Endothelial cell of umbilical vein (primary cell): Measurements from ENCODE around the gene GRIA1. TPM values are rescaled to one million over a fixed set of nuclear protein-coding genes. Genes with fewer than 3 reads are reported as not detected.

ENCODE experiments used
- BruUV-seq: library from RNA; stranded (reverse); fragments of 400-500 nt; replicated peaks from 2 replicates; lab custom pipeline; 2021; lab: Mats Ljungman, UMichigan
- CTCF ChIA-PET: fragments of 300-600, 350-600 bp; sonication (Branson Sonifier 250); formaldehyde crosslinking; loops from one replicate; lab custom pipeline; 2021; ENCODE audit warnings: antibody characterized with exemption, inconsistent platforms; lab: Charles Lee
- POLR2A ChIA-PET: fragments of 300-600, 350-600 bp; sonication (Branson Sonifier 250); formaldehyde crosslinking; loops from one replicate; lab custom pipeline; 2021; ENCODE audit warnings: antibody characterized with exemption, inconsistent platforms; lab: Charles Lee
- DNase-seq: peaks from one replicate; pipeline ENCODE4 v3.0.0-alpha.2; 2011; ENCODE audit warnings: low read depth, low spot score
- FAIRE-seq: peaks from 2 replicates; lab custom pipeline; 2011; peaks lifted over from hg19 to GRCh38; lab: Jason Lieb, UNC
- H2AFZ ChIP-seq: 2 replicates; pipeline ENCODE4 v1.6.0; 2012; ENCODE audit warnings: low read depth, low read length, control low read depth, inconsistent platforms
- H3K27ac ChIP-seq: 2 replicates; pipeline ENCODE4 v1.5.1; 2011; ENCODE audit warnings: low read depth, mild to moderate bottlenecking, control low read depth, low read length, moderate library complexity; ENCODE audit not compliant: insufficient read depth
- H3K27me3 ChIP-seq, 2 experiments: 2 replicates each; pipeline versions ENCODE4 v1.6.0 to v1.6.1; 2011; ENCODE audit warnings: low read length in 2 of 2, mixed read lengths in 1 of 2; ENCODE audit not compliant: control insufficient read depth in 2 of 2, insufficient read depth in 2 of 2
- H3K36me3 ChIP-seq, 2 experiments: 2 replicates in 1 of 2; 3 replicates in 1 of 2; pipeline ENCODE4 v1.5.1; 2011; ENCODE audit warnings: low read length in 2 of 2, mild to moderate bottlenecking in 1 of 2, moderate library complexity in 1 of 2; ENCODE audit not compliant: control insufficient read depth in 2 of 2, insufficient read depth in 2 of 2; ENCODE audit errors: extremely low read depth in 1 of 2
- H3K4me1 ChIP-seq: 3 replicates; pipeline ENCODE4 v1.5.1; 2011; ENCODE audit warnings: mild to moderate bottlenecking, low read length; ENCODE audit not compliant: control insufficient read depth, insufficient read depth; ENCODE audit errors: extremely low read depth
- H3K4me2 ChIP-seq: 2 replicates; pipeline ENCODE4 v1.6.1; 2011; ENCODE audit warnings: low read length, control low read depth, mixed read lengths; ENCODE audit not compliant: insufficient read depth
- H3K4me3 ChIP-seq, 3 experiments: fragments of 200-600 bp in 1 of 3; sonication (generic), shearing (Covaris generic) in 1 of 3; replicated peaks in 1 of 3; 2 replicates each; pipeline ENCODE4 v1.5.1; 2011 to 2016; ENCODE audit warnings: control low read depth in 3 of 3, low read length in 3 of 3, mild to moderate bottlenecking in 2 of 3, inconsistent platforms in 1 of 3, low read depth in 1 of 3, moderate library complexity in 1 of 3; ENCODE audit not compliant: insufficient read depth in 1 of 3
- H3K79me2 ChIP-seq: 2 replicates; pipeline ENCODE4 v1.6.0; 2012; ENCODE audit warnings: low read length, inconsistent platforms; ENCODE audit not compliant: control insufficient read depth, insufficient read depth
- H3K9ac ChIP-seq: replicated peaks from 2 replicates; pipeline ENCODE3; 2011; ENCODE audit warnings: low read length, control low read depth; ENCODE audit not compliant: insufficient read depth; ENCODE audit errors: extremely low read depth
- H3K9me1 ChIP-seq: replicated peaks from 3 replicates; pipeline ENCODE4 v1.6.0; 2011; ENCODE audit warnings: mild to moderate bottlenecking, low read length; ENCODE audit not compliant: control insufficient read depth, insufficient read depth; ENCODE audit errors: extremely low read depth
- H3K9me3 ChIP-seq: replicated peaks from 2 replicates; pipeline ENCODE4 v1.5.1; 2012; ENCODE audit warnings: low read length, inconsistent platforms; ENCODE audit not compliant: control insufficient read depth, insufficient read depth
- H4K20me1 ChIP-seq: replicated peaks from 2 replicates; pipeline ENCODE3; 2011; ENCODE audit warnings: mild to moderate bottlenecking, low read length; ENCODE audit not compliant: control insufficient read depth, insufficient read depth; ENCODE audit errors: extremely low read depth
- CTCF ChIP-seq, 2 donors: IDR thresholded peaks; 1 replicate in 1 of 2; 2 replicates in 1 of 2; pipeline ENCODE4 v1.5.1; 2011; ENCODE audit warnings: low read length in 2 of 2, mild to moderate bottlenecking in 2 of 2, moderate library complexity in 2 of 2, control low read depth in 1 of 2, inconsistent platforms in 1 of 2, low read depth in 1 of 2; ENCODE audit not compliant: insufficient read depth in 1 of 2; ENCODE audit errors: extremely low read depth in 1 of 2
- EZH2 ChIP-seq: IDR thresholded peaks from 2 replicates; pipeline ENCODE4 v1.6.1; 2012; ENCODE audit warnings: borderline replicate concordance, low read depth, mild to moderate bottlenecking, moderate library complexity, low read length, inconsistent platforms; ENCODE audit not compliant: severe bottlenecking
- FOS ChIP-seq: IDR thresholded peaks from 2 replicates; pipeline ENCODE4 v1.6.1; 2011; ENCODE audit warnings: mild to moderate bottlenecking, low read length, moderate library complexity, borderline replicate concordance; ENCODE audit not compliant: insufficient read depth
- GATA2 ChIP-seq: IDR thresholded peaks from 2 replicates; pipeline ENCODE4 v1.7.0; 2011; ENCODE audit warnings: low read depth, mild to moderate bottlenecking, moderate library complexity, mixed read lengths, low read length; ENCODE audit not compliant: insufficient read length, insufficient read depth
- JUN ChIP-seq: IDR thresholded peaks from 2 replicates; pipeline ENCODE4 v1.6.1; 2011; ENCODE audit warnings: borderline replicate concordance, low read depth; ENCODE audit not compliant: insufficient read length, insufficient read depth
- MAX ChIP-seq: IDR thresholded peaks from 2 replicates; pipeline ENCODE4 v1.6.1; 2011; ENCODE audit not compliant: insufficient read depth, insufficient read length
- MYC ChIP-seq: IDR thresholded peaks from one replicate; pipeline ENCODE4 v1.6.1; 2011; ENCODE audit warnings: mild to moderate bottlenecking, low read depth, low read length
- POLR2A ChIP-seq: IDR thresholded peaks from 2 replicates; pipeline ENCODE4 v1.6.1; 2012; ENCODE audit warnings: low read depth, mild to moderate bottlenecking, control low read depth, low read length
- POLR2AphosphoS5 ChIP-seq: IDR thresholded peaks from 2 replicates; pipeline ENCODE4 v1.6.1; 2012; ENCODE audit warnings: low read depth, mild to moderate bottlenecking, control low read depth, low read length, moderate library complexity; ENCODE audit not compliant: insufficient read depth
- dilution Hi-C: fragments of 300-500 bp; cut with MboI; formaldehyde crosslinking; loops from one replicate; pipeline ENCODE4 v1.15.0; 2019; ENCODE audit warnings: low sequenced_read_pairs; ENCODE audit not compliant: extremely low pct_ligation_motif_present
- intact Hi-C: fragments of 100-400 bp; cut with micrococcal nuclease; formaldehyde crosslinking; loops from one replicate; pipeline ENCODE4 v1.10.0; 2022
- polyA plus RNA-seq, 4 experiments: library from polyadenylated mRNA; depleted of rRNA in 3 of 4; stranded (reverse) in 3 of 4; unstranded in 1 of 4; fragments of >200 nt; gene quantifications; 2 replicates each; pipeline versions ENCODE4 v1.2.1 to v1.2.3, GENCODE V29; 2011 to 2012; ENCODE audit warnings: missing spikeins in 1 of 4
- total RNA-seq: library from RNA; stranded (reverse); gene quantifications from 2 replicates; pipeline ENCODE4 v1.2.3, GENCODE V29; 2021

The GRIA1 gene
- total and polyA plus RNA-seq, 2 donors (not counting 3 experiments of a cell fraction or from before 2014, with no cell fraction given): not detected

- Histone ChIP-seq H2AFZ (no peak overlapping the region), H3K9me1 (no peaks in the 10 kb centered on the region), H3K4me3 (no peak overlapping the region), H3K4me1 (no peaks in the 10 kb centered on the region), H3K27me3 (no peaks in the 10 kb centered on the region), H4K20me1 (no peaks in the 10 kb centered on the region), H3K79me2 (no peaks in the 10 kb centered on the region), H3K36me3 (no peaks in the 10 kb centered on the region), H3K9ac (no peak overlapping the region), H3K4me2 (no peak overlapping the region), H3K27ac (no peak overlapping the region), H3K9me3 (no peaks in the 10 kb centered on the region)
- dilution Hi-C loops: no loop called here
- no TSS peak for BruUV-seq
- DNase-seq (no peak), FAIRE-seq (no peak)
- ChIA-PET CTCF (interaction anchor here (1.0 kb wide), 1 partner anchor 58 kb away, joined by 3 read pairs; no protein-coding TSS in a partner anchor), POLR2A (no interaction called here)
- intact Hi-C loops: no loop called here
- TF ChIP-seq POLR2A: no peak
- no peak for TF ChIP-seq POLR2AphosphoS5
- TF ChIP-seq MYC: no peak
- no peak for TF ChIP-seq CTCF (IDR thresholded peaks at IDR 0.05; ENCODE audit: extremely low read depth in 1 of 2, insufficient read depth in 1 of 2, low read depth in 1 of 2, low read length in 2 of 2)
- no peak for TF ChIP-seq FOS
- TF ChIP-seq GATA2: no peak
- no peak for TF ChIP-seq EZH2
- TF ChIP-seq MAX: no peak
- no peak for TF ChIP-seq JUN
These were observed 80.7 kb downstream of the GRIA1 start for GRCh38 chr5:153571162-153571561.
